HG03442 (cell line): ENCODE results near the gene ARHGAP4.
A peak's percentile ranks its signal among the peaks of the same experiment; 100 is the strongest.

Experiments used
- ATAC-seq: cut with Tn5 transposase; IDR thresholded peaks from one replicate; pipeline ENCODE4 v1.9.1; 2021; ENCODE audit warnings: mild to moderate bottlenecking, moderate library complexity; ENCODE audit not compliant: unreplicated experiment

The ARHGAP4 gene

DNA sequence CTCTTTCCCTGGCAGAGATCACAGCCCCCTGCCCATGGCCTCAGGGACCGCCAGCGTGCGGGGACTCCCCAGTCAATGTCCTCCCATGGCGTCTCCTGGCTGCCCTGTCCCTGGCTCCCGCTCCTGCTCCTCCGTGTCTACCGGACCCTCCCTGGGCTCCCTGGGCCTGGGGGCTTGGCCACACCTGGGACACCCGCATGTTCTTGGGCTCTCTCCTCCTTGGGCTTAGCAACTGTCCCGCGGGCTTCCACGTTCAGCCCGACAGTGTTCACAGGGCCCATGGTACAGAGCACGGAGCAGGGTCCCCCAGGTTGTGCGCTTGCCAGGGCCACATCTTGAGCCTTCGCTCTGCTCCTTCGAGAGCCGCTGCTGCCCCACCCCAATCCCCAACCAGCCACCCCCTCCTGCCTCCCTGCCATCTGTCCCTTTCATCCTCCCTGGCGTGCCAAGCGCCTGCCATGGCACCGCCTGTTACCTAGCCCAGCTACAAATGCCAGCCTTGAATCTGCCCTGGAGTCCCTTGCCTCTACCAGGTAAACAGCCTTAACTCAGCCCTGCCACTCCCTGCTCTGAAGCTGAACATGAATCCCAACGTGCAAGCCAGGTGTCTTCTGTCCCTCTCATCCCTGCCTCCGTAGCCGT is 17.7 kb downstream of the ARHGAP4 start:
- ATAC-seq: no peak

DNA sequence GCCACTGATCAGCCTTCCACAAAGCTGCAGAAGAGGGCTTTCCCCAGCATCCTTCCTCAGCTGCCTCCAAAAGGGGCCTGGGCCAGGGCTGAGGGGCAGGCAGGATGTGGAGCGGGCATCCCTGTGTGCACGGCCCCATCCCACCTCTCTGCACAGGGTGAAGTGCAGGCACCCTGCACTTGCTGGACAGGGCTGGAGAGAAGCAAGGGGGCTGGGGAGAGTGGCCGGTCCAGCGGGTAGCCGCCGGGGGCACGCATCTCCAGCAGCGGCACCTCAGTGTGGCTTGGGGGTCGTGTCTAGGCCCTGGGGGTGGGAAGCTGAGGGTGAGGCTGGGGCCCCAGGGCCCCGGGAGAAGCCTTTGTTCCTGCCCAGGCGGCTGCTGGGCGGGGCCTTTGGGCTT is 18.6 kb downstream of the ARHGAP4 start:
- no peak for ATAC-seq

DNA sequence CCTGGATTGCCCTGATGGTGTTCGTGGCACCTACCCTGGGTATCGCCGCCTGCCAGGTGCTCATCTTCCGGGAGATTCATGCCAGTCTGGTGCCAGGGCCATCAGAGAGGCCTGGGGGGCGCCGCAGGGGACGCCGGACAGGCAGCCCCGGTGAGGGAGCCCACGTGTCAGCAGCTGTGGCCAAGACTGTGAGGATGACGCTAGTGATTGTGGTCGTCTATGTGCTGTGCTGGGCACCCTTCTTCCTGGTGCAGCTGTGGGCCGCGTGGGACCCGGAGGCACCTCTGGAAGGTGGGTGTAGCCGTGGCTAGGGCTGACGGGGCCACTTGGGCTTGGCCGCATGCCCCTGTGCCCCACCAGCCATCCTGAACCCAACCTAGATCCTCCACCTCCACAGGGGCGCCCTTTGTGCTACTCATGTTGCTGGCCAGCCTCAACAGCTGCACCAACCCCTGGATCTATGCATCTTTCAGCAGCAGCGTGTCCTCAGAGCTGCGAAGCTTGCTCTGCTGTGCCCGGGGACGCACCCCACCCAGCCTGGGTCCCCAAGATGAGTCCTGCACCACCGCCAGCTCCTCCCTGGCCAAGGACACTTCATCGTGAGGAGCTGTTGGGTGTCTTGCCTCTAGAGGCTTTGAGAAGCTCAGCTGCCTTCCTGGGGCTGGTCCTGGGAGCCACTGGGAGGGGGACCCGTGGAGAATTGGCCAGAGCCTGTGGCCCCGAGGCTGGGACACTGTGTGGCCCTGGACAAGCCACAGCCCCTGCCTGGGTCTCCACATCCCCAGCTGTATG is 19.7 kb downstream of the ARHGAP4 start:
- no peak for ATAC-seq

DNA sequence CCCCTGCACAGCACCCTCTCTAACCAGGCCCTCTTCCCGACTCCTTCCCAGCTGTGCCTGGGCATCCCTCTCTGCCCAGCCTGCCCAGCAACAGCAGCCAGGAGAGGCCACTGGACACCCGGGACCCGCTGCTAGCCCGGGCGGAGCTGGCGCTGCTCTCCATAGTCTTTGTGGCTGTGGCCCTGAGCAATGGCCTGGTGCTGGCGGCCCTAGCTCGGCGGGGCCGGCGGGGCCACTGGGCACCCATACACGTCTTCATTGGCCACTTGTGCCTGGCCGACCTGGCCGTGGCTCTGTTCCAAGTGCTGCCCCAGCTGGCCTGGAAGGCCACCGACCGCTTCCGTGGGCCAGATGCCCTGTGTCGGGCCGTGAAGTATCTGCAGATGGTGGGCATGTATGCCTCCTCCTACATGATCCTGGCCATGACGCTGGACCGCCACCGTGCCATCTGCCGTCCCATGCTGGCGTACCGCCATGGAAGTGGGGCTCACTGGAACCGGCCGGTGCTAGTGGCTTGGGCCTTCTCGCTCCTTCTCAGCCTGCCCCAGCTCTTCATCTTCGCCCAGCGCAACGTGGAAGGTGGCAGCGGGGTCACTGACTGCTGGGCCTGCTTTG is 20.5 kb downstream of the ARHGAP4 start:
- no peak for ATAC-seq

DNA sequence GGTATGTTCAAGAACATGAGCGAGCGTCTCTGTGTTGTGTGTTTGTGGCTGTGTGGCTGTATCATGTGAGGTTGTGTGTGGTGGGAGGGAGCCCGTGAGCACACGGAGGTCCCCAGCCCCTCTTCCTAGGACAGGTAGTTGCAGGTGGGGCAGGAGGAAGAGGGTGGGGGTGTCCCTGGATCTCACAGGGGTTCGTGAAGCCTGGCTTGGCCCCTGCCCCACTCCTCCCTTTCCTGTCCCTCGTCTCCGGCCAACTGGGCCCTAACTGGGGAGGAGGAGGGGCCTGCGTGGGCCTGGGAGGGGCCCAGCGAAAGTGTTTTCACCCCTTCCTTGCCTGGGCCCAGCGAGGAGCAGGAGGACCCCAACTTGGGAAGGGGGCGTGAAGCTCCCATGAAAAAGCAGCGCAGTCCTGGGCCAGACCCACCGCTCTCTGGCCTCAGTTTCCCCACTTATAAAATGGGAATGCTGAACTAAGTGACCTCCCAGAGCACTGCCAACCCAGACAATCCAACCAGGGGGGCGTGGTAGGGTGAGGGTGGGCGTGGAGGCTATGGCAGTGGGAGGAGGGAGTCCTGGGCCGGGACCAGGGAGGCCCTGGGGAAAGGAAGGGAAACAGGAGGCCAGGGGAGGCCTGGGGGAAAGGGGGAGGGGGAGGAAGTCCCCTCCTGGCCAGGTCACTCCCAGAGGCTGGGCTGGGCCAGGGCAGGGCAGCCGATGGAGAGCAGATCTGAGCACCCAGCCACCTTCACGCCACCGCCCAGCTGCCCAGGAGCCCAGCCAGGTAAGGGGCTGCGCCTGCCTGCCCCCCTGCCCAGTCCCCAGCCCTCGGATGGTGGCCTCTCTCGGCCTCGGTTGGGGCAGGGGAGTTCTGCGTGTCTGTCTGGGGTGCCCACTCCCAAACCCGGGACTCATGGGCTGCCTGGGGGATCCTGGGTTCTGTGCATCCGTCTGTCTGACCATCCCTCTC is 21.8 kb downstream of the ARHGAP4 start, which contains the start of gene AVPR2:
TSS of gene AVPR2 (plus strand) at position 683 of the 967 bp plus-strand sequence. CDS start 473 bp downstream, outside the sequence.
- no peak for ATAC-seq

DNA sequence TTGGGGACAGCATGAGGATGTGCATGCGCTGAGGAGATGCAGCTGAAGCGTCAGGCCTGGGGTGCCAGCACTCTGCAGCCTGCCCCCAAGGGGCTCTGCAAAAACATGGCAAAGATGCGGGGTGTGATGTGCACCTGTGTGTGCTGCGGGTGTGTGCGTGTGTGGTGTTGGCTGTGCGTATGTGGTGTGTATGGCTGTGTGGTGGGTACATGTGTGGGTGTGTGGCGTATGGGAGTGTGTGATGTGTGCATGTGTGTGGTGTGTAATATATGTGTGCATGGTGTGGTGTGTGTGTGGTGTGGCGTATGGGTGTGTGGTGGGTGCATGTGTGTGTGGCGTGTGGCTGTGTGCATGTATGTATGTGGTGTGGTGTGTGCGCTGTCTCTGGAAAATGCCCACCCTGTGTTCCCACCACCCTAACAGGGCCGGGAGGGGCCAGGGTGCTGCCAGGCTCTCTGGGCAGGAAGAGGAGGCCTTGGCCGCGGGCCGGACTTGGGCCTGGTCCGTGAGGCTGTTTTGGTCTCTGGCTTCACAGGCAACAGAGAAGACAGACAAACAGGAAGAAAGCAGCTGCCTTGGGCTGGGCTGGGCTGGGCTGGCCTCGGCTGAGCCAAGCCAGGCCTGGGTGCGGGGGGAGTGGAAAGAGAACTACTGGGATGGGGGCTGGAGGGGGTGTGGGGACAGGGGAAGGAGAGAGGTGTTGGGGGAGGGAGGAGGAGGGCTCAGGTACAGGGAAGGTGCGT is 22.7 kb downstream of the ARHGAP4 start:
- ATAC-seq: no peak

DNA sequence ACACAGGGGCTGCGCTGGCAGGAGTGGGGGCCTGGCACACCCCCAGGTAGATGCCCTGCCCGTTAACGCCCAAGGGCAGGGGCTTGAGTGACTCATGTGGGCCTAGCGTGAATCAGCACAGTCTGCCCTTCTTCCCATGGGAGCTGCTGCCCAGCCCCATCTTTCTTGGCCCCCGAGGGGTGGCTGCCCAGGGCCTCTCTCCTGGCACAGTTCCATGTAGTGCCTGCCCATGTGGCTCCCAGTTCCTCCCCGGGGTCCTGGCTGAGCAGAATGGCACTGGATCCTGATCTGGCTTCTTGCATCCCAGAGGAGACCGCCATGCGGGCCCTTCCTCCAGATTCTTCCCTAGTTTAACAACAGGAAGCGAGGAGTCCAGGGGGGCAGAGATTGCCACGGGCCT is 23.7 kb downstream of the ARHGAP4 start:
- ATAC-seq: no peak

DNA sequence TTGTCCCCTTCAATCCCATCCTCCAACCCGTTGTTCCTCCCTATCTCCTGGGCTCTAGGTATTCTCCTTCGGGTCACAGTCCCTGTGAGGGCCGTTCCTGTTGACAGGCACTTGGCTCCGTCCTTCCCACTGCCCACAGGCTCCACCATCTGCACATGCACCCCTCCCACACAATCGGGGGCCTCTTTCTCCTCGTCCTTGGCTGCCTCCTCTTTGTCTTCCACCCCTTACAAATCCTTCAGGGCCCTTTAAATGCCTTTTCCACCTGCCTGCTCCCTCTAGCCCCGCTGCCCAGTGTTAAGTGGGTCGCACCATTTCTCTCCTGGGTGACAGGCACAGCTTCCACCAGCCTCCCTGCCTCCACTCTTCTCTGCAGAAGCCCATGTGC is 24.3 kb downstream of the ARHGAP4 start:
- no peak for ATAC-seq

DNA sequence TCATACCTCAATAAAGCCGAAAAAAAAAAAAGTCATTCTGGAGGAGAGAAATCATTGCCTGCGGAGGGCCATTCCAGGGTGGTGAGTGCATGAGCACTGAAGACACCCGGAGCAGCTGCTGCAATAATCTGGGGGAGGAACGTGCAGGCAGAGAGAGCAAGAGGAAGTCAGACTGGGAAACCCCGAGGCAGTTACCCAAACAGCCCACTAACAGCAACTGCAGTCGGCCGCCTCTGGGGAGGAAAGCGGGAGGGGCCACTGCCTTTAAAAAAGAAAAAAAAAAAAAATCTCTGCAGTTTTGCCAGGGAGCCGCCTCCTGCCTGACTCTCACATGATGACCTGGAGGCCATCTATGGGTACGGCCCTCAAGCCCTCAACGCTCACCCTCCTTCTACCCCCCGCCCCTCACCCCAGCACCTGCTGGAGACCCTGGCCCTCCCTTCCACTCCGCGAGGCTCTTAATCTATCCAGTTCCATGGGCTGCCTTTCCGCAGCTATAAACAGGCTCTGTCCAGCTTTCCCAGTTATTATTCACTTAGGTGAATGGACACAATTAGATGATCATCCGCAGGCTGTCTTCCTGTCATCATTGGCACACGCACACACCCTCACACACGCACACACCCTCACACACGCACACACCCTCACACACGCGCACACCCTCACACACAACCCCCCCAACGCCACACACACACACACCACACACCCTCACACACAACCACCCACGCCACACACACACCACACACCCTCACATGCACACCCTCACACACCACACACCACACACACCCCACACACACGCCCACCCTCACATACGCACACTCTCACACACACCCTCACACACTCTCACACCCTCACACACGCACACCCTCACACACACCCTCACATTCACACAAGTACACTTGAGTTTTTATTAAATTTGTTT is 25.0 kb downstream of the ARHGAP4 start:
- ATAC-seq: peak; percentile 71

DNA sequence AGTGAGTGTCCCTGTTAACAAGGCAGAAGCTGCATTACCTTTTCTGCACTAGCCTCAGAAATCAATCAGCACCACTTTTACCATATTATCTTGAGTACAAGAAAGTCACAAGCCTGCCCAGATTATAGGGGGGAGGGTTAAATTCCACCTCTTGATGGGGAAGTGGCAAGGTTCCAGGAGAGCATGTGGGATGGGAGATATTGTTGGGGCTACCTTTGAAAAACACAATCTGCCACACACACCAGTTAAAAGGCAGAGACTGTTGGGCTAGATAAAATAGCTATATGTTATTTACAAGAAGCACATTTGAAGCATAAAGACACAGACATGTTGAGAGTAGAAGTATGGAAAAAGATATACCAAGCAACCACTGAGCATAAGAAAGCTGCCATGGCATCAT is 28.2 kb downstream of the ARHGAP4 start:
- no peak for ATAC-seq

DNA sequence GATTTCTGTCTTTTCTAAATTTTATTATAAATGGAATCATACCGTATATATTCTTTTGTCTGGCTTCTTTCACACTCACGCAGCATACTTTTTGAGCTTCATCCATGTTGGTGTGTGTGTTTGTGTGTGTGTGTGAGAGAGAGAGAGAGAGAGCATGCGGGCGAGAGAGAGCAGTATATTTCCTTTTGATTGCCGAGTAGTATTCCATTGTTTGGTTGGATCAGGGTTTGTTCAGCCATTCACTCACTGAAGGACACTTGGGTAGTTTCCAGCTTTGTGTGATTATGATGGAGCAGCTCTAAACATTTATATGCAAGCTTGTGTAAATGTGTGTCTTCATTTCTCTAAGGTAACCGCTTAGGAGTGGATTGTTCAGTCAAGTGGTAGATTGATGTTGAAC is 36.9 kb downstream of the ARHGAP4 start:
- no peak for ATAC-seq

DNA sequence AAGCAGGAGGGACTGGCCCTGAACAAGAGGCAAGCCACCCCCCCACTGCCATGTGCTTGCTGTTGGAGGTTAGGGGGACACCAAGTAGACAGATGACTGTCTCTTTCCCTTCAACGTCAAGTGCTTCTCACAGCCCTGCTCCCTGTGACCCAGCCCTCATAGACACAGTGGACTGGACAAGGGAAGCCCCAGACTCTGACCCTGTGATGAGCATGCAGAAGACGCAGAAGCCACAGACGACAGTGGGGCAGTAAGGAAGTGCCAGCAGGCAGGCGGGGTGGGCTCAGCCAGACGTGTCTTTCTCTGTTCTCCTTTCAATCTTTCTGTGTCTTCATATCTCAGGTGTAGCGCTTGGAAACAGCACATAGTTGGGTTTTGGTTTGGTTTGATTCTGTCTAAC is 37.7 kb downstream of the ARHGAP4 start:
- ATAC-seq: no peak

DNA sequence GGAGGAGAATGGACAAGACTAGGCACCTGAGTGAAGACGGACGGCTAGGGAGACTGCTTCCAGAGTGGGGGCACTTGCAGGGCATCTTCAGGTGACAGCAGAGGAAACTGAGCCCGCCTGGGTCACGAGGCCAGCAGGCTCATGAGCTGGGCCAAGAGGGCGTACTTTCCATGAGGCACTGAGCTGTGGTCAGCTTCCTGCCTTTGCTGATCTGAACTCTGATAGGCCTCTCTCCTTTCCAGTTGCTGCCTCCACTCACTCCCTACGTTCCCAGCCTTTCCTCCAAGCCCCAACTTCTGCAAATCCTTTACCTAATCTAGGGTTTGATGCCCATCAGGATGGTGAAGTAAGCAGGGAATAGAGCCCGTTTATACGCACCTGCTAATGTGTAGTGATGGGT is 38.7 kb downstream of the ARHGAP4 start:
- ATAC-seq: no peak

DNA sequence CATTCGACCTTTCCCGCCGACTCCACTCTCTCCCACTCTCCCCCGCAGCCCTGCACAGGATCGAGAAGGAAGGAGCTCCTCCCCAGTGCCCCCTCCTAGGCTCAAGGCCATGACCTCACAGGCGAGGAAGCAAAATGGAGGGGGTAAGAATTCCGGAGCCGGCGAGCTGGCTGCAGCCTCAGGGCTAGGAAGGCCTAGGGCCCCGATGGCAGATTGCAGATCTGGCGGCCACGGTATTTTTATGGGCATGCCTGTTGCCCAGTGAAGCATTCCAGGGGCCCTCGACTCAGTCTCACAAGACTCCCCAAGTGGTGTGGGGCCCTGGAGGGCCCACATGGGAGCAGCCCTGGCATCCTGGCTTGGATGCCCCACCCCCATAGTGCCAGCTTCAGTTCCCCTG is 39.1 kb downstream of the ARHGAP4 start:
- no peak for ATAC-seq

DNA sequence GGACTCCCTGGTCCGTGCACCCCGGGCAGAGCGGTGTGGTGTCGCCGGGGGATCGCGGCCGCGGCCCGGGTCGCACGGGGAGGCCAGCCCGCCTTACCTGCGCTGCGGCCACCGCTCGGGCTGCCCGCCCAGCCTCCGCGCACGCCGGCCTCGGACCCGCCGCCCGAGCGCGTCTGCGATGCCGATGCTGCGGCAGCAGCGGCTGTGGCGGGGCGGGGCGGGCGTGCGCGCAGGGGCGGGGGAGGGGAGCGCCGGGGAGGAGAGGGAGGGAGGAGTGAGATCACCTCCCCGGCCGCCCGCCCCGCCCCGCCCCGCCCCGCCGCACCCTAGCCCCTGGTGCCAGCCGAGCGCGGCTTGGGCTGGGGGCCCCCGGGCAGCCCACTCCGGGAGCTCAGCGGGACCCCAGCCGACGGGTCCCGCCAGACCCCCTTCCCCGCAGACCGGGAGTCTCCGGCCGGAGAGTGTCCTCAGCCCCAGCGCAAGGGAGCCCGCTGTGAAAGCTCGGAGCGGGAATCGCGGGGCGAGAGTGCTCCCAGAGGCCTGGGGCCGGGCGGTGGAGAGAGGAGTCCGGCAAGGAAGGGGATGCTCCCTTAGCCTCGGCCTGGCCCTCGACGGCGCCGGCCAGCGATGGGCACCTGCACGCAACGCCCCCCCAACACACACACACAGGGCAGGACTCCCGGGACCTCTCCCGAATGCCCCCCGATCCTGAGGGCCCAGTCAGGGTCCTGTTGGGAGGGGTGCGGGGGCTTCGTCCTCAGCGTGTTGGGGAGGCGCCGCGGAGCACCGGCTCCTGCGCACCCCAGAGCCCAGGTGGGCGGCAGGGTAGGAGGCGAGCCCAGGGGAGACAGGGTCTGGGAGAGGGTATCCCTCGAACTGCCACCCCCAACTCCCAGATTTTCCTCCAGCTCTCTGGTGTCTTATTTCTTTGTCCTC is 39.8 kb downstream of the ARHGAP4 start, which contains the start of gene L1CAM:
TSS of gene L1CAM (minus strand) at position 206 of the 936 bp plus-strand sequence. CDS start 10,337 bp downstream, outside the sequence.
- no peak for ATAC-seq

DNA sequence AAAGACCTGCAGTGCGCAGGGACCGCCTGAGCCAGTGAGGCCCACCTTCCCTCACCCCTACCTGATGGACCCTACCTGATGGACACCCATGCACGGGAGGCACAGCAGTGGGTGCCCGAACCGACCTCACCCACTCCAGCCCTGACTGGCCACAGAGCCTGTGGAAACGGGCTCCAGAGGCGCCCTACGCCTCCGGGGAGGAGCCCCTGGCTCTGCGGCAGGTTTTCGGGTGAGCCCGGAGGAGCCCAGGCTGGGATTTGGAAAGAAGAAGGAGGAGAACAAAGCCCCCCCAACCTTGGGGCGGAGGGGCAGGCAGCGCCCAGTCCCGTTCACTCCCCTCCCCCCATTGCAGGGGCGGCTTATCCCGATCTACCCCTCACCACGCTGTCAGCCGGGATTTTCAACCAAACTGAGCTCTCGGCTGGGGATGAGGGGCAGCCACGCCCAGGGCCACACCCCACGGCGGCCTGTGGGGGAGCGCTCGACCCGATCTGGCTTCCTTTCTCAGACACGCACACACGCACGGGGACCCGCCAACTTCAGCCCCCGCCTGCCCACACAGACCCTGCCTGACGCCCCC is 40.8 kb downstream of the ARHGAP4 start:
- no peak for ATAC-seq

DNA sequence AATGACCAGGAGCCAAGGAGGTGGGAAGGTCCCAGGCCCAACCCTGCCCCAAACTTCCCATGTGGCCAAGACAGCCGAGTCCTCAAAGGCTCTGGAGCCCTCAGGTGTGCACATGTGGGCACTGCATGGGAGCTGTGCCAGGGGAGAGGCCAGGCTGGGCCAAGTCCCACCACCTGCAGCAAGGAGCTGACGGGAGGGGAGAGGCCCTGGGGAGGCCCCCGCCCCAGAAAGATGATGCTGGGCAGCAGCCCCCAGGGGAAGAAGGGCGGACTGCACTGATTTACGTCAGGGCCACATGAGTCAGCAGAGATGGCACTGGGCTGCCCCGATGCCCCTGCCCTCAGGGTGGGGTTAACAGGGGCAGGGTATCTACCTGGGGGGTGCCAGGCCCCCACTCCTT is 41.5 kb downstream of the ARHGAP4 start:
- ATAC-seq: no peak

DNA sequence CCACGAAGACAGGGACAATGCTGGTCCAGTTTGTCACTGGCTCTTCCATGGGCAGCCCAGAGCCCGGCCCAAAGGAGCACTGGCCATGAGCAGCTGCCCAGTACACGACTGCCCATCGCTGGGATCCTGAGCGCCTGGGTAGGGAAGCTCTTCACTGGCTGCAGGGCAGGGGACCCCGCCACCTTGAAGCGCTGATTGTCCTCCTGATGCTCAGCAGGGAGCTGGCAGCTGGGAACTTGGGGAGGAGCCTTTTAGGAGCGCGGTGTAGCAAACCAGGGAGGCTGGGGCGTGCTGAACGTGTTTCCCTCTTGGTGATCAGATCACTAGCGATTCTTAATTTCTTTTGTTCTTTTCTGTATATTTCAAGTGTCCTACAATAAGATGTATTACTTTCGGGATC is 41.9 kb downstream of the ARHGAP4 start:
- ATAC-seq: no peak
